Putamen (tissue), 1 donor: ENCODE data around the gene OR6N2.

ENCODE experiments used
- DNase-seq: peaks from one replicate; pipeline ENCODE4 v3.0.0-alpha.2; 2016; ENCODE audit warnings: low spot score

OR6N2 gene

DNA sequence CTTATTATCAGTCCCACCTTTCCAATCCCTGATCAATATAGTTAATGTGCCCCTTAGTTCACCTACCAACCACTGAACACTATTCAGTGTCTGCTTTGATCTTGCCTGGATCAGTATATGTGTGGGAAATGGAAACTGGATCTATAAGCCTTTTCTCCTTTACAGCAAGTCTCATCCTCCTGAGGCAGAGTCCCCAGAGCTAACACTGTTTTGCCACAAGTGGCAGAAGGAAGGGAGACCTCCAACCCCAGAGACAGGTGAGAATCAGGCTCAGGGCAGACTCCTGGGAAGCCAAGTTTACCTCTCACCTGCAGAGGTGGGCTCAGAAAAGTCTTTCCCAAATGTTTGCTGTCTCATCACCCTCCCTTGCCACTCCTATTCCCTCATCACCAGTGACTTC, at the start of gene OR6N2:
TSS of gene OR6N2 (minus strand) at position 101 of the 400 bp plus-strand sequence. CDS start 3,569 bp downstream, outside the sequence.
- DNase-seq = no peak

DNA sequence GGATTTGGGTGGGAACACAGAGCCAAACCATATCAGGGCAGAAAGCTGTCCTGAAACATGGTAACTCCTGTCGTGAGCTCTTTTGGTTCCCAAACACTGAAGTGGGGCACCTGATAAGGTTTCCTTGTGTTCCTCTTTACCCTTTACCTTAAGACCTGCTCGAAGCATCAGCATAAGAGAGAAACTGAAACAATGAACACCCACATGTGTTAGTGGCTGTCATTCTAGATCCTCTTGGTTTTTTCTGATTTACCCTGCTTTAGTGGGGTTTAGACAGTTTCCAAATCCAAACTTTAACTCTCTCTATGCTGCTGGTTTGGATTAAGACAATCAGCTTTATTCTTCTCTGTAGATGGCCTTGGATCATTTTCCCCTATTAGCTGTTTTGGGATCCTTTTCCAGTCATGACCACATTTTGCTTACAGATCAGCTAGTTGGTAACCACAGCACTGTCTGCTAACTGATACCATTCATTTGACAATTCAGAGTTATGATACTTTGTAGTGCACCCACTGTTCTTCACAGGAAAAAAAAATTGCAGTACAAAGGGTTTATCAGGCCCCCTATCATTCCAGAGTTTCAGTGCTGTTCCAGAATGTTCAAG, 49.2 kb upstream of the OR6N2 start:
- no peak for DNase-seq

- no peak for DNase-seq
Measured at GRCh38 chr1:158821723-158822122, 40.7 kb upstream of the OR6N2 start.

DNA sequence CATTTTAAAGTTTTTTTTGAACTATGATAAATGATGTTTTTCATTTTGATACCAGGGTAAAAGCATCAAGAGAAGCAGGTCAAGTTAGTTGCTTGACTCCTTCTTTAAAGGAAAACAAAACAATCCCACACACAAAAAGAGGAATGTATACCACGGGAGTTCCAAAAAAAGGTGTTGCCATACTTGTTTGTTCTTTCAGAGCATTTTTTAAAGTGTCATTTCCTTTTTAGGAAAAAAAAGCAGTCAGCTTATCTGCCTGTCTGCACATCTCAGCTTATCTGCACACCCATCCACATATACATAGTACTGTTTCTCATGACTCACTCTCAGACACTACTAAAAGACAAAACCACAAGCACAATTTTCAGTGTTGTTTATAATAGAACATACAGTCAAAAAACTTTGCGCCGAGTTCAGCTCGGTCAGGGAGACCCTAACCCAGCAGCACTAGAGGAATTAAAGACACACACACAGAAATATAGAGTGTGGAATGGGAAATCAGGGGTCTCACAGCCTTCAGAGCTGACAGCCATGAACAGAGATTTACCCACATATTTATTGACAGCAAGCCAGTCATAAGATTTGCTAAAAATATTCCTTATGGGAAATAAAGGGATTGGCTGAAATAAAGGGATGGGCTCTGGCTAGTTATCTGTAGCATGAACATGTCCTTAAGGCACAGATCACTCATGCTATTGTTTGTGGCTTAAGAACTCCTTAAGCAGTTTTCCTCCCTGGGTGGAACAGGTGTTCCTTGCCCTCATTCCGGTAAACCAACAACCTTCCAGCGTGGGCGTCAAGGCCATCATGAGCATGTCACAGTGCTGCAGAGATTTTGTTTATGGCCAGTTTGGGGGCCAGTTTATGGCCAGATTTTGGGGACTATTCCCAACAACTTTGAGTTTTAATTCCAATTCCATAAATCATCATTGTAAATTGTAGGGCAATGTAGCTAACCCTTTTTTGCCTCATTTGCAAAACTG, 38.7 kb upstream of the OR6N2 start:
- no peak for DNase-seq

GRCh38 chr1:158818975-158819431, 38.0 kb upstream of the OR6N2 start:
- DNase-seq = no peak

GRCh38 chr1:158818560-158818959, 37.6 kb upstream of the OR6N2 start:
- no peak for DNase-seq

- no peak for DNase-seq
Measured at GRCh38 chr1:158814970-158815369, 34.0 kb upstream of the OR6N2 start.

DNA sequence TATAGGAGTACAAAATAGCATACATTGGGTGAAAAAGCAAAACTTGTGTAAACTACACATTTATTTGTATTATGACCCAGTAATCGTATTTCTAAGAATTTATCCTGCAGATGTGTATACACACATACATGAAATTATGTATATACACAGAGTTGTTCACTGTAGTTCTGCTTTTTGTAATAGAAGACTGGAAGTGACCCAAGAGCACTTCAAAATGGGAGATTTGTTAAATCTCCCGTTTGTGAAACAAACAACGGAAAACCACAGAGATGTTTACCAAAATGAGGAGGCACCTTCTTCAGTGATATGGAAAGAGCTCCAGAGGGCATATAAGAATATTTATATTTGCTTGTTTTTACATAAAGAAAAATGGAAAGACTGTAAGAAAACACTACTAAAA, 32.2 kb upstream of the OR6N2 start:
- no peak for DNase-seq

GRCh38 chr1:158812336-158812735, 31.3 kb upstream of the OR6N2 start:
- no peak for DNase-seq

DNA sequence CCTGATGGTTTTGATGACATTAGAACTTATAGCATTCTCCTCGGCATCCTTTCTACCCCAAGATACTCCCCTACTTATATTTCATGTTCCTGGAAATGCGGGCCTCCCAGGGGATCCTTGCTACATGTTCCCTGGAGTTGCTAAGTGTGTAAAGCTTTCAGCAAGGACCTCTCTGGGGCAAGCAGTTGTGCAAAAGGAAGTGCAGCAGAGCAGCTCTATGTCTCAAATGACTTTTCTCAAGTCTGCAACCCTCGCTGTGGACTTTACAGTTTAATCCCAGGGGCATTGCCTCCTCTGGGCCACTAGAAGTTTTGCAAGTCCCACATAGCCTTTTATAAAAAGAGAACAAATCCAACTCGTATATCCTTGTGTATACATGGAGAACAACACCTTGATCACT, 29.3 kb upstream of the OR6N2 start:
- no peak for DNase-seq

DNA sequence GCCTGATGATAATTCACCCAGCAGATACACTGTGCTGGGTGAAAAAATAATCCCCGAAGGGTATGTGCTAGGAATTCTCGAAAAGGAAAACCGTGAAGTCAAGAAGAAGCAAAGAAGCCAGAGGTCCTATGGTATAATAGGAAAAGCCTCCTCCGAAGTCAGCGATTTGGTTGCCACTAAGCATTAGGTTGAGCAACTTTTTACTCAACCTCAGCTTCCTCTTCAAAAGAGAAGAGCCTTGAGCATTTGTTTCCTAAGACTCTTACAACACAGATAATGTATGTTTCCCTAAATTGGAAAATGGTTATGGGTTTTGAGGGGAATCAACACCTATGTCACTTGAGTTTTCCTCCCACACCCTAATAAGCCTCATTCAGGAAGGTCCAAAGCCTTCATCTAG, 28.9 kb upstream of the OR6N2 start:
- DNase-seq = peak; percentile 34

DNA sequence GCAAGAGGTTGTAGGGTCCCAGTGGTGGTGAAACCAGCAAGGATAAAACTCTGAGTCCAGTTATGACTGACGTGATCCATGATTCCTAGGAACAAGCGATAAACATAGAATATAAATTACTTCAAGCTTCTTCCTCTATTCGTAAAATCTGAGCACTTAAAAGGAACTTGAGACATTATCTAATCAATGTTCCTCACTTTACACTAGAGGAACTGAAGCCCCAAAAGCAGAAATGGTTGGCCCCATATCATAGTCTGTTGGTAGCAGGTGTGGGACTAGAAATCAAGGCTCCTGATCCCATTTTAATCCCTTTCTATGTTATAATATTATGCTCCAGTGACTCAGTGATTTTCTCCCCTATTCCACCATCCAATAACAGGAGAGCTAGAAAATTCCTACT, 28.3 kb upstream of the OR6N2 start:
- DNase-seq = no peak

DNA sequence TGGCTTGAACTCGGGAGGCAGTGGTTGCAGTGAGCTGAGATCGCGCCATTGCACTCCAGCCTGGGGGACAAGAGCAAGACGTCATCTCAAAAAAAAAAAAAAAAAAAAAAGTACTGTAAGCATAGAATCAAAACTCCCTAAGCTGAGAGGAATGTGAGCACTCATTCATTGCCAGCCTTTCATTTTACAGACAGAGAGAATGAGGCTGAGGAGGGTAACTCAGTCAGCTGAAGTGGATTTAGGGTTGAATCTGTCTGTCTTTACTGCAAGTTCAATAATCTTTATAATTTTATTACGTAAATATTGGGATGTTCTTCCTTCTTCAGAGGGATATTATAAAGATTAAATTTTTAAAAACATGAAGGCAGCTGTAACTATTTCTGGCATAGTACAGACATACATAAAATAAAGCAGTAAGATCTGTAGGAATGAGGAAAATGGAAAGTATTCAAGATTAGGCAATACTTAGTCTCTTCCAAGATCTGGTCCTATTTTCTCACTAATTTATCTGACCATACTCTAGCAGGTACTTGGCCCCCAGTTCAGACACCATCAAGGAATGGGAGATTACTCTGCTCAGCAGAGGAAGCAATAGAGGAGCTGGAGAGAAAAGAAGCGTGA, 26.0 kb upstream of the OR6N2 start:
- DNase-seq = no peak

GRCh38 chr1:158803678-158804077, 22.7 kb upstream of the OR6N2 start:
- DNase-seq = no peak

DNA sequence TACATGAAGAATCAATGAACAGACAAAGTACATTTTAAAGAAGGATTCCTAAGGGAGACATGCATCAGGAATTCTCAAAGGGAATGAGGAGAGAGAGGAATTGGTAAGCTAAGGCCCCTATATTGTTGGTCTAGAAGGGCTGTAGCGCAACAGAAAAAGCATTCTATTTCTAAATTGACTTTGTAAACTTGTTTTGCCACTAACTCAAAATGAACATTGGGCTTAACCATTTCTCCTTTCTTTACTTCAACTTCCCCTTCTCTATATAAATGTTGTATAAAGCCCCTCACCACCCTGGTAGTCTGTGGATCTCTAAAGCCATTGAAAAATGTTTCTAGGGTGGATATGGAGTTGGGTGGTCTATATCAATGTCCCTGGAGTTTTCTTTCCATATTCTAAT, 20.4 kb upstream of the OR6N2 start:
- DNase-seq = no peak

DNA sequence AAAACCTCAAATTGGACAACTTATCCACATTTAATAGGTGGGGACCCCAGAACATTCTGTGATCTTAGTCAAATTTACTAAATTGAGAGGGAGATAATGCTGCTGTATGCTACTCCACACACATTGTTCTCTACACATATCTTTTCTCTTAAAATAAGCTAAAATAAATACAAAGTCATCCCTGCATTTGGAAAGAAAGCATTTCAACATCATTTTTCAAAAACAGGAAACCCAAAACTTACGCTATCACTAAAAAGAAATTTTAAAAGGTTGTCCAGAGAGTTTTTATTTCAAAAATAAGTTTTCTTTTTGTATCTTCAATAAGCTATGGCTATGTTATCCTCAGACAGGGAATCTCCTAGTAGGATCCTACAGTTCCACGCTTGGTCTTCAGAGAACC, 19.5 kb upstream of the OR6N2 start:
- no peak for DNase-seq

- DNase-seq = no peak
Measured at GRCh38 chr1:158799689-158800088, 18.7 kb upstream of the OR6N2 start.

GRCh38 chr1:158798531-158798930, 17.5 kb upstream of the OR6N2 start:
- no peak for DNase-seq

DNA sequence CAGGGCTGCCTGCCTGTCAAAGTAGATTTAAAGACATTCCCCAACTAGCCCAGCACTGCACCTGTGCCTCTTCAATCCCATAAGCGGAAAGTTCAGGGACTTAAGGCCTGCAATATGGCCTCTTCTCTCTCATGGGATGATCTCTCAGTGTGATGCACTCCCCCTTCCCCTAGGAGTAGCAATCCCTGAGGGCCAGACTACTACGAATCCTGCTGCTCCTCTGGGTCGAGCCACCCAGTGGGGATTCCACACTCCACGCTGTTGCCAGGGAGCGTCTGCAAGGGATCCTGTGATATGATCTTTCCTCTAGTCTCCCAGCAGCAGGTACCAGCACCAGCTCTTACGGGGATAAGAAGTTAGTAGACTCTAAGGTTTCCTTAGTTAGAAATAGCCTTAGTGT, 13.2 kb upstream of the OR6N2 start:
- no peak for DNase-seq

GRCh38 chr1:158793604-158794003, 12.6 kb upstream of the OR6N2 start:
- DNase-seq = no peak

GRCh38 chr1:158771950-158772866, 8.8 kb downstream of the OR6N2 start, which contains the start of gene OR6N1:
Gene OR6N1, minus strand, starts transcription at chr1:158772195. Its CDS starts 5,513 bp downstream, at chr1:158766682.
- no peak for DNase-seq

GRCh38 chr1:158754420-158754819, 26.6 kb downstream of the OR6N2 start, which contains the start of gene OR6K6:
Gene OR6K6, plus strand, starts transcription at chr1:158754720. Its CDS starts 168 bp downstream, at chr1:158754888.
- DNase-seq = no peak
